HTR-8/SVneo (cell line): ENCODE results near the gene PEX11A.
"Not testable (repeated sequence)": the region's sequence is repeated elsewhere in the genome, so short reads cannot be mapped to it uniquely, and the experiment has no call there.

Experiments used
- DNase-seq: peaks from one replicate; pipeline ENCODE4 v3.0.0; 2011; ENCODE audit warnings: low spot score, mixed read lengths; ENCODE audit not compliant: insufficient read length
- FAIRE-seq: peaks from 2 replicates; lab custom pipeline; 2011; peaks lifted over from hg19 to GRCh38; lab: Jason Lieb, UNC

PEX11A gene, protein sequence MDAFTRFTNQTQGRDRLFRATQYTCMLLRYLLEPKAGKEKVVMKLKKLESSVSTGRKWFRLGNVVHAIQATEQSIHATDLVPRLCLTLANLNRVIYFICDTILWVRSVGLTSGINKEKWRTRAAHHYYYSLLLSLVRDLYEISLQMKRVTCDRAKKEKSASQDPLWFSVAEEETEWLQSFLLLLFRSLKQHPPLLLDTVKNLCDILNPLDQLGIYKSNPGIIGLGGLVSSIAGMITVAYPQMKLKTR

GRCh38 chr15:89690276-89691218, at the start of gene PEX11A, which contains the start of gene WDR93:
TSS of gene PEX11A (minus strand) at chr15:89690754. CDS start at chr15:89690632, 122 bp downstream.
TSS of gene WDR93 (plus strand) at chr15:89690811. CDS start at chr15:89701747, 10,936 bp downstream.
- FAIRE-seq, result no peak

DNA sequence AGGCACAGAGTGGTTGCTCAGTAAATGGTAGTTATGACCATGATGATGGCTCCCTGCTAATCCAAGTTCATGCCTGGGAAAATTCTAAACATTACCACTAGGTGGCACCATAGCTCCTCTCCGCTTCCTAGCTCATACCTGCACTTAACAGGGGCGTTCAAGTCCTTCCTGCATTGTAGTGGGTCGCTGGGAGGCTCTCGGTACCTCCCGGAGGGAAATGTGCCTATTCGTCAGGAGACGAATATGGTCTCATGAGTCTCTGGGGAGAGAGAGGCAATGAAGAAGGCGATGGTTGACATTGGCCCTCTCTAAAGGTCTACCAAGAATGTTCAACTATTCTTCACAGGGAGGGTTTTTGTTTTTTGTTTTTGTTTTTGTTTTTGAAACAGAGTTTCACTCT, 49.6 kb upstream of the PEX11A start:
- DNase-seq (peak; percentile 83), FAIRE-seq (peak; percentile 82)

More at GRCh38 chr15:89690276-89691218, at the start of gene PEX11A, which contains the start of gene WDR93:
- peak; percentile 89 for DNase-seq

- DNase-seq (no peak), FAIRE-seq (no peak)
Measured at GRCh38 chr15:89735773-89736172, 45.2 kb upstream of the PEX11A start.

DNA sequence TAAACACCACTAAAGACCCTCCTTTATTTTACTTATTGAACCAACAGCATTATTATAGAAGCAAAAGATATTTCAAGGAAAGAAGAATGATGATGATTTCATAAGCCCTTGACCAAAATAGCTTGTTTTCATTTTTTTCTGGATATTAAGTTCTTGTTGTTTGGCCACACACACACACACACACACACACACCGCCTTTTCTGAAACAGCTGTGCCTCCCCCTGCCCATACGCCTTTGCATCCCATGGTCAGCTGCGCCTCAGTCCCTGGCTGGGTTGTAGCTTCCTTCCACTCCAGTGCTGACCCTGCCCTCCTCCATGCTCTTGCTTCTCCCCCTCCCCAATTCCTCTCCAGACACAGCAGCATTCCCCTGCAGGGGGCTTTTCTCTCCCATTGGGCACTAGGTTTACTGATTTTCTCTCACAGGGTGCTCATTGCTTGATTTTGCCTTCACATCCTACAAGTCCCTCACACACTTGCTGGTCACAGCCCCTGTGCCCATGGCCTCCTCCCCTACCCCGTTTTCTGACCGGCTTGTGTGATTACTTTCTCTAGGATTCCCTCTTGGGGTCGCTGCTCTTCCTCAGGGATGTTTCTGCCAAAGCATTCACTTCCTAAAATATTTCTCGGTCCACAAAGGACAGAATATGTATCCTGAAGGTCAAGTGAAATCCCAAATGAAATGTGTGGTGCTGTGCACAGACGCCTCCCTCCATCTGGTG, 42.1 kb upstream of the PEX11A start:
- DNase-seq (no peak), FAIRE-seq (no peak)

DNA sequence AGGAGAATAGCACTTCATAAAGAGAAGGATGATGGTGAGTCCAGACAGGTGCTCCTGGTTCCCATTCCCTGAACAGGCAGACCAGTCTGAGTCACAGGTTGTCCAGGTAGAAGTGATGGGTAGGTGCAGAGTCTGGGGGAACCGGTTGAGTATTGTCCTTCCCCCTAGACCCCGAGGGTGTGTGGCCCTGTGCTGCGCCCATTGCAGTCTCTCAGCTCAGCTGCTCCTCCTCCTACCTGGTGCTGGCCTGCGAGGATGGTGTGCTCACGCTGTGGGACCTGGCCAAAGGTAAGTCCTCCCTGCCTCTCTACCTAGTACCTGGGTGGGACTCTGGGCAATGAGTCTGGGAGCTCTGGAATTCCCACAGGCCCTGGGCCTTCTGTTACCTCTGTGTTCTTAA, 40.7 kb upstream of the PEX11A start:
- DNase-seq, result no peak

GRCh38 chr15:89728254-89728653, 37.7 kb upstream of the PEX11A start:
- FAIRE-seq, result no peak

More for the DNA sequence above, 40.7 kb upstream of the PEX11A start:
- no peak for FAIRE-seq

DNA sequence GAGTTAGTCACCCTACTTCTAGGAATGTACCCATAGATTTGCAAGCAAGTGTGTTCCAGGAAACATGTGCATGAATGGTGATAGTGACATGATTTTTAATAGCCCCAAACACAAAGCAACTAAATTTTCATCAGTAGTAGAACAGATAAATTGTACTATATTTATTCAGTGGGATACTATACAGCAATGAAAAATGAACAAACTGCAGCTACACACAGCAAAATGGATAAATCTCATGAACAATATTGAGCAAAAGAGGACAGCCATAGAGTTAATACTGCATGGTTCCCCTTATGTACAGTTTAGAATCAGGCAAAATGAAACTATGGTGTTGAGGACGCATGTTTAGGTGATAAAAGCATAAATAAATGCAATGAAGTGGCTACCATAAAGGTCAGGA, 34.5 kb upstream of the PEX11A start:
- no peak for FAIRE-seq
- DNase-seq, result no peak

More at GRCh38 chr15:89728254-89728653, 37.7 kb upstream of the PEX11A start:
- DNase-seq, result no peak

DNA sequence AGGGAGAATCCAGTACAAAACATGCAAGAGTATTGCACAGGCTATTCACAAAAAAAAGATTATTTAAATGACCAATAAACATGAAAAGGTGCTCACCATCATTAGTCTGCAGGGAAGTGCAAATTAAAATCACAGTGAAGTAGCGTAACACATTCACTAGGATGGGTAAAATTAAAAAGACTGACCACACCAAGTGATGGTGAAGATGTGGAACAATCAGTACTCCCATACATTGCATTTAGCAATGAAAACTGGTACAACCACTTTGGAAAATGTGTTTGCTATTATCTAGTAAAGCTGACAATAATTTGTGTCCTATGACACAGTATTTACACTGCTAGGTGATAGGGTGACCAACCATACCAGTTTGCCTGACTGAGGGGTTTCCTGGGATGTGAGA, 34.1 kb upstream of the PEX11A start:
- no peak for DNase-seq
- FAIRE-seq, result no peak

DNA sequence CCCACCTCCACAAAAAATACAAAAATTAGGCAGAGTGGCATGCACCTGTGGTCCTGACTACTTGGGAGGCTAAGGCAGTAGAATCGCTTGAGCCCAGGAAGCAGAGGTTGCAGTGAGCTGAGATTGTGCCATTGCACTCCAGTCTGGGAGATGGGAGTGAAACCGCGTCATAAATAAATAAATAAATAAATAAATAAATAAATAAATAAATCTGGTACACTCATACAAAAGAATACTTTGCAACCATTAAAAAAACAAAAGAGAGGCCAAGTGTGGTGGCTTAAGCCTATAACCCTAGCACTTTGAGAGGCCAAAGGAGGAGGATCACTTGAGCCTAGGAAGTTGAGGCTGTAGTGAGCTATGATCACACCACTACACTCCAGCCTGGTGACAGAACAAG, 32.5 kb upstream of the PEX11A start:
- DNase-seq (no peak), FAIRE-seq (no peak)

DNA sequence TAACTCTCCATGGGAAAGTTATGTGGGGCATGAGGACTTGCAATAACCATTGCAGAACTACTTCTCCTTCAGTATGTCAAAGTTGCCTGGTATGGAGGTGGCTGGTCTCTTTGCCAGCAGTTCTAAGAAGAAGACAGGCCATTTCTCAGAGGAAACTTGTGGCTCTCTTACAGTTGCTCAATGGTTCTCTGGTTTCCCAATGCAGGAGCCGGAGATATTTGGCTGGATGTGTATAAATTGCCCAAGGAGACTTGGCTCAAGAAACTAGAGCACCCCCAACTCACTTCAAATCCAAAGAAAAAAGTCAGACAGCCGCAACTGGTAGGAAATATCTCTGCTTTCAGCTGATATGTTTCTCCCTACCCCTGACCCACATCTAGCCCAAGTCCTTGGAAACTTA, 24.2 kb upstream of the PEX11A start:
- DNase-seq (no peak), FAIRE-seq (no peak)

GRCh38 chr15:89707577-89707976, 17.0 kb upstream of the PEX11A start:
- DNase-seq, result no peak
- FAIRE-seq, result no peak

- no peak for FAIRE-seq
- no peak for DNase-seq
Measured at GRCh38 chr15:89704411-89704810, 13.9 kb upstream of the PEX11A start.

- DNase-seq (no peak), FAIRE-seq (no peak)
Measured at GRCh38 chr15:89695198-89695597, 4.6 kb upstream of the PEX11A start.

DNA sequence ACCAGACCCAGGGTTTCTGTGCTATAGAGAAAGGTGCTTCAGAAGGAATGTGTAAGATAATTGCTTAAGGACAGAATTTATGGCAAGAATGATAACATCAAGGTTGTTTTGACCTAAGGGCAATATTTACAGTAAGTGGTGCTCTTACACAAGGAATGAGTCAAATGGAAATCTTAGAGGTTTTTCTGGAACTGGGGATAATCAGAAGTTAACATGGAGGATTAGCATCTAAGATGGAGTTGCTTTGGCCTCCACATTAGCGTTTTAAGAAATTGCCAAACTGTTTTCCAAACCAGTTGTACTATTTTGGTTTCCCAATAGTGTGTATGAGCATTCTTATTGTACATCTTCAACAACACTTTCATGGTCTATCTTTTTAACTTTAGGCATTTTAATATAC, 3.1 kb upstream of the PEX11A start:
- no peak for FAIRE-seq
- DNase-seq, result no peak

- FAIRE-seq (no peak), DNase-seq (no peak)
Measured at GRCh38 chr15:89693091-89693490, 2.5 kb upstream of the PEX11A start.

DNA sequence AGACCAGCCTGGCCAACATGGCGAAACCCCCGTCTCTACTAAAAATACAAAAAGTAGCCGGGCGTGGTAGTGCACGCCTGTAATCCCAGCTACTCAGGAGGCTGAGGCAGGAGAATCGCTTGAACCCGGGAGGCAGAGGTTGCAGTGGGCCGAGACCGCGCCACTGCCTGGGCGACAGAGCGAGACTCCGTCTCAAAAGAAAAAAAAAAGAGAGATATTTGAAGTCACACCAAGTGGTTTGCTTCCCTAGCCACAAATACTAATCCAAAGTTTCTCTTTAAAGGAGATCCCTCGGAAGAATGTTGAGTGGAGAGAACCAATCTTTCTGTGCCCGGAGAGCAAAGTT, 651 bp downstream of the PEX11A start:
- FAIRE-seq, result not testable (repeated sequence)

GRCh38 chr15:89686522-89686921, 4.0 kb downstream of the PEX11A start:
- no peak for DNase-seq
- FAIRE-seq, result no peak

More for the DNA sequence above, 651 bp downstream of the PEX11A start:
- DNase-seq, result not testable (repeated sequence)

- DNase-seq, result no peak
- FAIRE-seq, result no peak
Measured at GRCh38 chr15:89685995-89686394, 4.6 kb downstream of the PEX11A start.

- no peak for FAIRE-seq
- DNase-seq, result no peak
Measured at GRCh38 chr15:89681146-89681545, 9.4 kb downstream of the PEX11A start.

- DNase-seq (no peak), FAIRE-seq (no peak)
Measured at GRCh38 chr15:89680282-89680873, 10.2 kb downstream of the PEX11A start.
